Nephron (organoid): ENCODE measurements around the gene C7orf57.

ENCODE experiments used
- H3K27ac Mint-ChIP-seq, 3 experiments: 2 replicates each; pipeline ENCODE4 v1.8.0; 2020; ENCODE audit warnings: mixed read lengths in 3 of 3, mild to moderate bottlenecking in 2 of 3, moderate library complexity in 1 of 3
- H3K27me3 Mint-ChIP-seq: 2 replicates; pipeline ENCODE4 v1.8.0; 2021; ENCODE audit warnings: low read depth, mild to moderate bottlenecking, moderate library complexity, mixed read lengths
- H3K36me3 Mint-ChIP-seq: 2 replicates; pipeline ENCODE4 v1.8.0; 2020; ENCODE audit warnings: low read depth, mixed read lengths
- H3K4me1 Mint-ChIP-seq: 2 replicates; pipeline ENCODE4 v1.8.0; 2020; ENCODE audit warnings: mixed read lengths
- H3K4me3 Mint-ChIP-seq, 3 experiments: 2 replicates each; pipeline ENCODE4 v1.8.0; 2020; ENCODE audit warnings: mild to moderate bottlenecking in 3 of 3, mixed read lengths in 3 of 3, moderate library complexity in 2 of 3
- H3K9me3 Mint-ChIP-seq: 2 replicates; pipeline ENCODE4 v1.8.0; 2020; ENCODE audit warnings: mixed read lengths
- CTCF ChIP-seq, 3 experiments: fragments of 200-600 bp; sonication (generic); IDR thresholded peaks; one replicate each; pipeline ENCODE4 v1.5.0; 2021; ENCODE audit warnings: antibody characterized with exemption in 3 of 3; ENCODE audit not compliant: unreplicated experiment in 3 of 3

Gene C7orf57

GRCh38 chr7:48058990-48059389 lies 23.6 kb downstream of the C7orf57 start:
- no peak for TF ChIP-seq CTCF (IDR thresholded peaks at IDR 0.05; ENCODE audit: unreplicated experiment in 3 of 3)
- Mint-ChIP-seq H3K36me3 (no peaks in the 10 kb centered on the region), H3K27me3 (no peaks in the 10 kb centered on the region), H3K4me1 (no peaks in the 10 kb centered on the region), H3K27ac (no peak overlapping the region), H3K4me3 (no peak overlapping the region), H3K9me3 (peaks cover 21% of the 10 kb centered on the region)

- Mint-ChIP-seq H3K36me3 (no peaks in the 10 kb centered on the region), H3K4me1 (no peaks in the 10 kb centered on the region), H3K9me3 (peaks cover 23% of the 10 kb centered on the region), H3K27ac (no peak overlapping the region), H3K4me3 (no peak overlapping the region), H3K27me3 (no peaks in the 10 kb centered on the region)
- no peak for TF ChIP-seq CTCF (IDR thresholded peaks at IDR 0.05; ENCODE audit: unreplicated experiment in 3 of 3)
Measured at GRCh38 chr7:48059706-48060105, 24.4 kb downstream of the C7orf57 start.

DNA sequence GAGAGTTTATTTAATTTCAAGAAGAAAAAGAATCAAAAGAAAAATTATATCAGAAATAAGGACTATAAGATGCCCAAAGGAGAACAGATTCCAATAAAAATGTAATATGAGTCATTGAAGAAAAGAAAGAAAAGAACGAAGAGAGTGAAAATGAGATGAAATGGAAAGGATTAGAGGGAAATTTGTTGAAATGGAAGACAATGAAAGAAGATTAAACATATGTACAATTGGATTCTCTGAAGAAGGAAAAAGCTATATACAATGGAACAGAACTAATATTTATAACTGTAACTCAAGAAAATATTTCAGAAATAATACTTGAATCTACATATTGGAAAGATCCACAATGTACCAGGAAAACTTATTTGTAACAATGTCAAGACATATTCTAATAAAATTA lies 28.6 kb downstream of the C7orf57 start:
- Mint-ChIP-seq H3K36me3 (no peaks in the 10 kb centered on the region), H3K27me3 (no peaks in the 10 kb centered on the region), H3K27ac (no peak overlapping the region), H3K4me1 (no peaks in the 10 kb centered on the region), H3K9me3 (peaks cover 15% of the 10 kb centered on the region), H3K4me3 (no peak overlapping the region)
- no peak for TF ChIP-seq CTCF (IDR thresholded peaks at IDR 0.05; ENCODE audit: unreplicated experiment in 3 of 3)

DNA sequence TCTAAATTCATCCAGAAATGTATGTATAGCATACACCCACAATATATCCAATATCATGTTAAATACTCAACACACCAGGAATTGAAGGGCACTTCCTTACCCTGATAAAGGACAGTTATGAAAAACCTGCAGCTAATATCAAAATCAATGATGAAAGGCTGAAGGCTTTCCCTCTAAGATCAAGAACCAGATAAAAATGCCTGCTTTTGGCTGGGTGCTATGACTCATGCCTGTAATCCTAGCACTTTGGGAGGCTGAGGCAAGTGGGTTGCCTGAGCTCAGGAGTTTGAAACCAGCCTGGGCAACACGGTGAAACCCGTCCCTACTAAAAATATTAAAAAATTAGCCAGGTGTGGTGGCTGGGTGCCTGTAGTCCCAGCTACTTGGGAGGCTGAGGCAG lies 32.1 kb downstream of the C7orf57 start:
- no peaks in the 10 kb centered on the region for H3K36me3 Mint-ChIP-seq
- TF ChIP-seq CTCF (IDR thresholded peaks at IDR 0.05; ENCODE audit: unreplicated experiment in 3 of 3), result no peak
- no peak overlapping the region for H3K4me3 Mint-ChIP-seq
- no peak overlapping the region for H3K27ac Mint-ChIP-seq
- peaks cover 19% of the 10 kb centered on the region for H3K9me3 Mint-ChIP-seq
- no peaks in the 10 kb centered on the region for H3K27me3 Mint-ChIP-seq
- H3K4me1 Mint-ChIP-seq, result no peaks in the 10 kb centered on the region

DNA sequence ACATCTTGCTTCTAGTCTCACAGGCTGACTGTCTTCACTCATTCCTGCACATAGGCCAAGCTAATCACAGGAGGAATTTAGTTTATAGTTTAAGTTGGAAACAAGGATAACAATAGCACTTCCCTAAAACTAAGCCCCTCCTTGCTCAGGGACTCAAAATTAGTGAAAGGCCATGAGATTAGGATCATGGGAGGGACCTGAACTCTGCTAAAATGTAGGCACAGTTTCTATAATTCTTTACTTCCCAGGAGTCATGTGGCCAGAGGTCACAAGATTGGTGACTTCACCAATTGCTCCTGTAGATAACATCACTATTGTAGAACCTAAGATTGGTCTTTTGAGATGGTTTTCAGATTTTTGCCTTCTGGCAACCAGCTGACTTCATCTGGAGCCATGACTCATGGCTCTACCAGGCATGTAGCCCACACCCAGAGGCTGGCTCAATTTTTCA lies 38.9 kb downstream of the C7orf57 start:
- Mint-ChIP-seq H3K36me3 (no peaks in the 10 kb centered on the region), H3K27me3 (no peaks in the 10 kb centered on the region), H3K27ac (no peak overlapping the region), H3K4me3 (no peak overlapping the region), H3K9me3 (peaks cover 3% of the 10 kb centered on the region), H3K4me1 (no peaks in the 10 kb centered on the region)
- TF ChIP-seq CTCF (IDR thresholded peaks at IDR 0.05; ENCODE audit: unreplicated experiment in 3 of 3), result no peak

GRCh38 chr7:48077423-48077822 lies 42.1 kb downstream of the C7orf57 start:
- H3K36me3 Mint-ChIP-seq, result no peaks in the 10 kb centered on the region
- H3K4me1 Mint-ChIP-seq, result no peaks in the 10 kb centered on the region
- no peaks in the 10 kb centered on the region for H3K9me3 Mint-ChIP-seq
- no peak overlapping the region for H3K4me3 Mint-ChIP-seq
- no peak for TF ChIP-seq CTCF (IDR thresholded peaks at IDR 0.05; ENCODE audit: unreplicated experiment in 3 of 3)
- H3K27me3 Mint-ChIP-seq, result no peaks in the 10 kb centered on the region
- H3K27ac Mint-ChIP-seq, result no peak overlapping the region
